ENCODE results near the gene ADAMTS3. TPM values are rescaled to one million over a fixed set of nuclear protein-coding genes. Genes with fewer than 3 reads are reported as not detected.

Gene ADAMTS3
- total and polyA plus RNA-seq, 9 of the 15 experiments (the other 6 are each of a cell fraction or from before 2014, with no cell fraction given): 4.0 to 18.0 (median 12.1) TPM

DNA sequence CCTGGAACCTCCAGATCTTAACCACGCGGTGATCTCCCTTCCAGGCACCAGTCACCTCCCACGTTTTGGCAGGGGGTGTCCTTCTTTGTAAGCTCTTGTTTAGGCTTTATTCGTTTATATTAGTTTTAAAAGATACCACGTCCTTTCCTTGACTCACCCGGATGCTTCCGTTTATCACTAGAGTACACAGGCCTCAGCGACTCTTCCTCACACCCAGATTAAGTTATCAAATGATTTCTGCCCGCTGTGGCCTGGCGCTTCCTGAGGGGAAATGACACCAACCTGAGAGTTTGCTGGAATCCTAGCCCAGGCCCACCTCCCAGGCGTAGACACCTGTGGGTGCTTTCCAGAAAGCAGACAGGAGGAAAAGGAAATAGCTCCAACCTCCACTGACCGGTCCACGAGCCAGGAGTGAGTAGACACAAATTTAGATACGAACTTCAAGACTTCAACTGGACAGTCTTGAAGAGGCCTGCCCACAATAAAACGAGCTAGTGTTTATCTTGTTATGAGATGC, 756 bp upstream of the ADAMTS3 start (continued):
- TF ChIP-seq TBL1XR1 (IDR thresholded peaks at IDR 0.05; ENCODE audit: low read length in 2 of 2): peak in 1 of 2 experiments; percentile 15; a peak in 1 of 4 replicates
- 0 out of 2 replicates have a peak, but pooled peaks have one; percentile 14 for TF ChIP-seq BHLHE40 (IDR thresholded peaks at IDR 0.05; ENCODE audit: low read length)
- no peak for TF ChIP-seq ZNF24 (IDR thresholded peaks at IDR 0.05)
- TF ChIP-seq, protein P1, sequence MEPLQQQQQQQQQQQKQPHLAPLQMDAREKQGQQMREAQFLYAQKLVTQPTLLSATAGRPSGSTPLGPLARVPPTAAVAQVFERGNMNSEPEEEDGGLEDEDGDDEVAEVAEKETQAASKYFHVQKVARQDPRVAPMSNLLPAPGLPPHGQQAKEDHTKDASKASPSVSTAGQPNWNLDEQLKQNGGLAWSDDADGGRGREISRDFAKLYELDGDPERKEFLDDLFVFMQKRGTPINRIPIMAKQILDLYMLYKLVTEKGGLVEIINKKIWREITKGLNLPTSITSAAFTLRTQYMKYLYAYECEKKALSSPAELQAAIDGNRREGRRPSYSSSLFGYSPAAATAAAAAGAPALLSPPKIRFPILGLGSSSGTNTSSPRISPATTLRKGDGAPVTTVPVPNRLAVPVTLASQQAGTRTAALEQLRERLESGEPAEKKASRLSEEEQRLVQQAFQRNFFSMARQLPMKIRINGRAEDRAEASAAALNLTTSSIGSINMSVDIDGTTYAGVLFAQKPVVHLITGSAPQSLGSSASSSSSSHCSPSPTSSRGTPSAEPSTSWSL (CRISPR knock-in tag; IDR thresholded peaks at IDR 0.05; ENCODE audit: borderline replicate concordance): no peak
- no peak for TF ChIP-seq ZBTB1 (CRISPR knock-in tag; IDR thresholded peaks at IDR 0.05; ENCODE audit: borderline replicate concordance, low read depth)
- no peak for TF ChIP-seq CCAR2 (IDR thresholded peaks at IDR 0.05; ENCODE audit: low read depth, low read length)
- TF ChIP-seq MTA1 (IDR thresholded peaks at IDR 0.05; ENCODE audit: borderline replicate concordance): peak; percentile 21; the same call in 1 of the 2 replicates
- TF ChIP-seq, protein P2, sequence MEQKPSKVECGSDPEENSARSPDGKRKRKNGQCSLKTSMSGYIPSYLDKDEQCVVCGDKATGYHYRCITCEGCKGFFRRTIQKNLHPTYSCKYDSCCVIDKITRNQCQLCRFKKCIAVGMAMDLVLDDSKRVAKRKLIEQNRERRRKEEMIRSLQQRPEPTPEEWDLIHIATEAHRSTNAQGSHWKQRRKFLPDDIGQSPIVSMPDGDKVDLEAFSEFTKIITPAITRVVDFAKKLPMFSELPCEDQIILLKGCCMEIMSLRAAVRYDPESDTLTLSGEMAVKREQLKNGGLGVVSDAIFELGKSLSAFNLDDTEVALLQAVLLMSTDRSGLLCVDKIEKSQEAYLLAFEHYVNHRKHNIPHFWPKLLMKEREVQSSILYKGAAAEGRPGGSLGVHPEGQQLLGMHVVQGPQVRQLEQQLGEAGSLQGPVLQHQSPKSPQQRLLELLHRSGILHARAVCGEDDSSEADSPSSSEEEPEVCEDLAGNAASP (IDR thresholded peaks at IDR 0.05): no peak
- TF ChIP-seq BMI1 (IDR thresholded peaks at IDR 0.05; ENCODE audit: low read length): no peak
- peak; percentile 51 for TF ChIP-seq ZNF316 (IDR thresholded peaks at IDR 0.05)
- TF ChIP-seq ASH1L (IDR thresholded peaks at IDR 0.05; ENCODE audit: borderline replicate concordance, low read depth, partially characterized antibody): no peak
- no peak for TF ChIP-seq HNRNPH1 (optimal IDR thresholded peaks at IDR 0.05; ENCODE audit: low read depth, low read length)
- 0 out of 2 replicates have a peak, but pooled peaks have one; percentile 52 for TF ChIP-seq KAT7 (CRISPR knock-in tag; IDR thresholded peaks at IDR 0.05; ENCODE audit: borderline replicate concordance)
- no peak for TF ChIP-seq FIP1L1 (IDR thresholded peaks at IDR 0.05; ENCODE audit: low read depth, low read length, poor library complexity, severe bottlenecking)
- TF ChIP-seq RCOR1 (IDR thresholded peaks at IDR 0.05; ENCODE audit: borderline replicate concordance in 1 of 2, low read depth in 2 of 2, low read length in 2 of 2): 0 out of 4 replicates have a peak, but pooled peaks of 1 of the 2 experiments have one; percentile 22
- TF ChIP-seq GTF2E2 (tag; IDR thresholded peaks at IDR 0.05): 0 out of 2 replicates have a peak, but pooled peaks have one; percentile 24
- peak; percentile 55; the same call in 1 of the 2 replicates for TF ChIP-seq DMBX1 (CRISPR knock-in tag; IDR thresholded peaks at IDR 0.05; ENCODE audit: borderline replicate concordance)
- TF ChIP-seq, protein P3, sequence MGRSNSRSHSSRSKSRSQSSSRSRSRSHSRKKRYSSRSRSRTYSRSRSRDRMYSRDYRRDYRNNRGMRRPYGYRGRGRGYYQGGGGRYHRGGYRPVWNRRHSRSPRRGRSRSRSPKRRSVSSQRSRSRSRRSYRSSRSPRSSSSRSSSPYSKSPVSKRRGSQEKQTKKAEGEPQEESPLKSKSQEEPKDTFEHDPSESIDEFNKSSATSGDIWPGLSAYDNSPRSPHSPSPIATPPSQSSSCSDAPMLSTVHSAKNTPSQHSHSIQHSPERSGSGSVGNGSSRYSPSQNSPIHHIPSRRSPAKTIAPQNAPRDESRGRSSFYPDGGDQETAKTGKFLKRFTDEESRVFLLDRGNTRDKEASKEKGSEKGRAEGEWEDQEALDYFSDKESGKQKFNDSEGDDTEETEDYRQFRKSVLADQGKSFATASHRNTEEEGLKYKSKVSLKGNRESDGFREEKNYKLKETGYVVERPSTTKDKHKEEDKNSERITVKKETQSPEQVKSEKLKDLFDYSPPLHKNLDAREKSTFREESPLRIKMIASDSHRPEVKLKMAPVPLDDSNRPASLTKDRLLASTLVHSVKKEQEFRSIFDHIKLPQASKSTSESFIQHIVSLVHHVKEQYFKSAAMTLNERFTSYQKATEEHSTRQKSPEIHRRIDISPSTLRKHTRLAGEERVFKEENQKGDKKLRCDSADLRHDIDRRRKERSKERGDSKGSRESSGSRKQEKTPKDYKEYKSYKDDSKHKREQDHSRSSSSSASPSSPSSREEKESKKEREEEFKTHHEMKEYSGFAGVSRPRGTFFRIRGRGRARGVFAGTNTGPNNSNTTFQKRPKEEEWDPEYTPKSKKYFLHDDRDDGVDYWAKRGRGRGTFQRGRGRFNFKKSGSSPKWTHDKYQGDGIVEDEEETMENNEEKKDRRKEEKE (IDR thresholded peaks at IDR 0.05; ENCODE audit: borderline replicate concordance in 1 of 2, control insufficient read depth in 1 of 2, low read depth in 2 of 2, low read length in 1 of 2): no peak
- TF ChIP-seq, protein P4, sequence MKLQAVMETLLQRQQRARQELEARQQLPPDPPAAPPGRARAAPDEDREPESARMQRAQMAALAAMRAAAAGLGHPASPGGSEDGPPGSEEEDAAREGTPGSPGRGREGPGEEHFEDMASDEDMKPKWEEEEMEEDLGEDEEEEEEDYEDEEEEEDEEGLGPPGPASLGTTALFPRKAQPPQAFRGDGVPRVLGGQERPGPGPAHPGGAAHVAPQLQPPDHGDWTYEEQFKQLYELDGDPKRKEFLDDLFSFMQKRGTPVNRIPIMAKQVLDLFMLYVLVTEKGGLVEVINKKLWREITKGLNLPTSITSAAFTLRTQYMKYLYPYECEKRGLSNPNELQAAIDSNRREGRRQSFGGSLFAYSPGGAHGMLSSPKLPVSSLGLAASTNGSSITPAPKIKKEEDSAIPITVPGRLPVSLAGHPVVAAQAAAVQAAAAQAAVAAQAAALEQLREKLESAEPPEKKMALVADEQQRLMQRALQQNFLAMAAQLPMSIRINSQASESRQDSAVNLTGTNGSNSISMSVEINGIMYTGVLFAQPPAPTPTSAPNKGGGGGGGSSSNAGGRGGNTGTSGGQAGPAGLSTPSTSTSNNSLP (IDR thresholded peaks at IDR 0.05; ENCODE audit: borderline replicate concordance, low read depth, low read length): peak; percentile 88

Data from K562 (cell line).